A673 (cell line): Measurements from ENCODE around the gene SMOC1. TPM values are rescaled to one million over a fixed set of nuclear protein-coding genes. Genes with fewer than 3 reads are reported as not detected.

Experiments
- BruUV-seq: library from RNA; stranded (reverse); fragments of 400-500 nt; replicated peaks from 2 replicates; lab custom pipeline; 2021; lab: Mats Ljungman, UMichigan
- CTCF ChIA-PET: fragments of 300-600 bp; sonication (Branson Sonifier 250); formaldehyde crosslinking; loops from one replicate; lab custom pipeline; 2022; ENCODE audit warnings: antibody characterized with exemption; lab: Charles Lee
- POLR2A ChIA-PET: fragments of 300-600 bp; sonication (Branson Sonifier 250); formaldehyde crosslinking; loops from one replicate; lab custom pipeline; 2022; ENCODE audit warnings: antibody characterized with exemption; ENCODE audit not compliant: low non-redundant PET; lab: Charles Lee
- DNase-seq: peaks from one replicate; pipeline ENCODE4 v3.0.0-alpha.2; 2015; ENCODE audit warnings: low spot score
- H3K27ac ChIP-seq: fragments of 200-600 bp; sonication (generic); 2 replicates; pipeline ENCODE4 v1.5.1; 2016; ENCODE audit warnings: mixed run types, low read depth, mild to moderate bottlenecking, mixed read lengths, antibody characterized with exemption, low read length; ENCODE audit not compliant: poor library complexity, severe bottlenecking
- H3K27me3 ChIP-seq: fragments of 200-600 bp; sonication (generic); replicated peaks from 2 replicates; pipeline ENCODE4 v1.6.1; 2017; ENCODE audit warnings: mixed run types, low read depth, mild to moderate bottlenecking, mixed read lengths, antibody characterized with exemption, low read length; ENCODE audit not compliant: insufficient read depth, poor library complexity
- H3K36me3 ChIP-seq: fragments of 200-600 bp; sonication (generic); 2 replicates; pipeline ENCODE4 v1.6.1; 2016; ENCODE audit warnings: mixed run types, mild to moderate bottlenecking, mixed read lengths, antibody characterized with exemption, low read length; ENCODE audit not compliant: insufficient read depth, poor library complexity, severe bottlenecking
- H3K4me1 ChIP-seq: fragments of 200-600 bp; sonication (generic); 2 replicates; pipeline ENCODE4 v1.6.1; 2017; ENCODE audit warnings: mixed run types, mild to moderate bottlenecking, mixed read lengths, antibody characterized with exemption, low read length; ENCODE audit not compliant: insufficient read depth, poor library complexity, severe bottlenecking
- H3K4me3 ChIP-seq: fragments of 200-600 bp; sonication (generic); 2 replicates; pipeline ENCODE4 v1.5.1; 2016; ENCODE audit warnings: low read depth, mixed run types, mild to moderate bottlenecking, mixed read lengths, low read length; ENCODE audit not compliant: poor library complexity, severe bottlenecking
- H3K9me3 ChIP-seq: fragments of 200-600 bp; sonication (generic); 2 replicates; pipeline ENCODE4 v1.6.1; 2016; ENCODE audit warnings: mixed run types, low read depth, mild to moderate bottlenecking, mixed read lengths, antibody characterized with exemption, low read length; ENCODE audit not compliant: poor library complexity, severe bottlenecking
- CTCF ChIP-seq: fragments of 300-800, 200-600 bp; sonication (generic); conservative IDR thresholded peaks from 2 replicates; pipeline ENCODE4 v1.5.1; 2017; ENCODE audit warnings: low read depth, mild to moderate bottlenecking, antibody characterized with exemption, low read length, moderate library complexity, mixed read lengths
- EZH2 ChIP-seq: fragments of 200-600 bp; sonication (generic); IDR thresholded peaks from 2 replicates; pipeline ENCODE4 v1.6.1; 2017; ENCODE audit warnings: borderline replicate concordance, low read depth, mild to moderate bottlenecking, mixed read lengths, antibody characterized with exemption, low read length; ENCODE audit not compliant: poor library complexity, severe bottlenecking
- intact Hi-C: fragments of 100-400 bp; cut with micrococcal nuclease; formaldehyde crosslinking; loops from one replicate; pipeline ENCODE4 v1.10.0; 2022; ENCODE audit not compliant: unreplicated experiment
- total RNA-seq: library from RNA; stranded (reverse); gene quantifications from 2 replicates; pipeline ENCODE4 v1.2.3, GENCODE V29; 2021

The SMOC1 gene
- total RNA-seq, 1 experiment from 2014 or later, result not detected

- ChIA-PET CTCF (no interaction called here), POLR2A (no interaction called here)
- DNase-seq, result no peak
- H3K27me3 ChIP-seq, result peaks cover 46% of the 10 kb centered on the region
- no peak overlapping the region for H3K27ac ChIP-seq
- no peak overlapping the region for H3K4me3 ChIP-seq
- no peaks in the 10 kb centered on the region for H3K9me3 ChIP-seq
- BruUV-seq, result no TSS peak
- H3K36me3 ChIP-seq, result no peaks in the 10 kb centered on the region
- intact Hi-C loops, result no loop called here
- no peaks in the 10 kb centered on the region for H3K4me1 ChIP-seq
- TF ChIP-seq EZH2, result no peak
- no peak for TF ChIP-seq CTCF
These were observed 103.1 kb downstream of the SMOC1 start for GRCh38 chr14:69982220-69982839.

- DNase-seq, result no peak
- H3K4me3 ChIP-seq, result no peak overlapping the region
- TF ChIP-seq CTCF, result no peak
- no peak for TF ChIP-seq EZH2
- ChIA-PET POLR2A (no interaction called here), CTCF (no interaction called here)
- intact Hi-C loops, result no loop called here
- H3K27me3 ChIP-seq, result peaks cover 46% of the 10 kb centered on the region
- no peak overlapping the region for H3K27ac ChIP-seq
- H3K36me3 ChIP-seq, result no peaks in the 10 kb centered on the region
- no peaks in the 10 kb centered on the region for H3K9me3 ChIP-seq
- H3K4me1 ChIP-seq, result no peaks in the 10 kb centered on the region
- BruUV-seq, result no TSS peak
These were observed 103.7 kb downstream of the SMOC1 start for GRCh38 chr14:69982886-69983285.

GRCh38 chr14:69983317-69983716, 104.1 kb downstream of the SMOC1 start:
- DNase-seq, result no peak
- H3K27ac ChIP-seq, result no peak overlapping the region
- H3K27me3 ChIP-seq, result peaks cover 51% of the 10 kb centered on the region
- no peaks in the 10 kb centered on the region for H3K36me3 ChIP-seq
- intact Hi-C loops, result no loop called here
- no peaks in the 10 kb centered on the region for H3K9me3 ChIP-seq
- POLR2A ChIA-PET, result interaction anchor here (0.5 kb wide), 1 partner anchor 15 kb away, joined by 3 read pairs; no protein-coding TSS in a partner anchor
- no peaks in the 10 kb centered on the region for H3K4me1 ChIP-seq
- TF ChIP-seq CTCF (no peak), EZH2 (no peak)
- no peak overlapping the region for H3K4me3 ChIP-seq
- CTCF ChIA-PET, result no interaction called here
- BruUV-seq, result no TSS peak
